WTC11 (cell line): ENCODE measurements around the gene BCAS3. TPM values are rescaled to one million over a fixed set of nuclear protein-coding genes. Genes with fewer than 3 reads are reported as not detected.

Source experiments
- ATAC-seq: fragments of 200-7000 bp; cut with Tn5 transposase; 2 replicates; pipeline ENCODE4 v1.10.0; 2021; ENCODE audit warnings: mild to moderate bottlenecking, moderate library complexity
- CTCF ChIA-PET: fragments of 300-600 bp; sonication (Branson Sonifier 250); formaldehyde crosslinking; loops from one replicate; lab custom pipeline; 2021; ENCODE audit warnings: antibody characterized with exemption; lab: Charles Lee
- POLR2A ChIA-PET: fragments of 350-600 bp; sonication (Branson Sonifier 250); formaldehyde crosslinking; loops from one replicate; lab custom pipeline; 2021; ENCODE audit warnings: antibody characterized with exemption; lab: Charles Lee
- DNase-seq: peaks from one replicate; pipeline ENCODE4 v3.0.0; 2021; ENCODE audit warnings: low spot score
- H3K27ac Mint-ChIP-seq: 2 replicates; pipeline ENCODE4 v1.8.0; 2021; ENCODE audit warnings: mixed read lengths
- H3K27me3 Mint-ChIP-seq: 2 replicates; pipeline ENCODE4 v1.8.0; 2021; ENCODE audit warnings: low read depth, mild to moderate bottlenecking, moderate library complexity, mixed read lengths
- H3K36me3 Mint-ChIP-seq: 2 replicates; pipeline ENCODE4 v1.8.0; 2021; ENCODE audit warnings: mixed read lengths
- H3K4me1 Mint-ChIP-seq: 2 replicates; pipeline ENCODE4 v1.8.0; 2022; ENCODE audit warnings: mixed read lengths
- H3K4me3 Mint-ChIP-seq: 2 replicates; pipeline ENCODE4 v1.8.0; 2021; ENCODE audit warnings: mild to moderate bottlenecking, moderate library complexity, mixed read lengths
- H3K9me3 Mint-ChIP-seq: 2 replicates; pipeline ENCODE4 v1.8.0; 2021; ENCODE audit warnings: mixed read lengths
- CDX4 ChIP-seq: fragments of 250-450 bp; sonication (Bioruptor Pico); IDR thresholded peaks from 2 replicates; pipeline ENCODE4 v1.9.0; 2021; ENCODE audit warnings: moderate library complexity, mild to moderate bottlenecking, inconsistent platforms, borderline replicate concordance
- CREB1 ChIP-seq: sonication (generic); formaldehyde crosslinking; IDR thresholded peaks from 2 replicates; pipeline ENCODE4 v1.8.0; 2023; ENCODE audit warnings: mild to moderate bottlenecking, missing genetic modification reagents
- EMX1 ChIP-seq: fragments of 250-450 bp; sonication (Bioruptor Pico); IDR thresholded peaks from 2 replicates; pipeline ENCODE4 v1.8.0; 2021; ENCODE audit warnings: mild to moderate bottlenecking
- ESRRA ChIP-seq: sonication (generic); formaldehyde crosslinking; IDR thresholded peaks from 2 replicates; pipeline ENCODE4 v1.8.1; 2022; ENCODE audit warnings: mild to moderate bottlenecking, missing genetic modification reagents, borderline replicate concordance
- GABPB1 ChIP-seq: sonication (generic); formaldehyde crosslinking; IDR thresholded peaks from 2 replicates; pipeline ENCODE4 v1.8.1; 2023; ENCODE audit warnings: mild to moderate bottlenecking, missing genetic modification reagents
- HMGA2 ChIP-seq: fragments of 250-450 bp; sonication (Bioruptor Pico); IDR thresholded peaks from 2 replicates; pipeline ENCODE4 v1.4.0; 2021; ENCODE audit warnings: mild to moderate bottlenecking, moderate library complexity
- MAX ChIP-seq: sonication (generic); formaldehyde crosslinking; IDR thresholded peaks from 2 replicates; pipeline ENCODE4 v1.8.0; 2022; ENCODE audit warnings: mild to moderate bottlenecking, missing genetic modification reagents
- NFYB ChIP-seq: sonication (generic); formaldehyde crosslinking; conservative IDR thresholded peaks from 2 replicates; pipeline ENCODE4 v1.8.0; 2022; ENCODE audit warnings: low read depth, missing genetic modification reagents
- PRRX2 ChIP-seq: fragments of 250-450 bp; sonication (Bioruptor Pico); IDR thresholded peaks from 2 replicates; pipeline ENCODE4 v1.8.0; 2021; ENCODE audit warnings: mild to moderate bottlenecking
- RORB ChIP-seq: fragments of 250-450 bp; sonication (Bioruptor Pico); IDR thresholded peaks from 2 replicates; pipeline ENCODE4 v1.9.0; 2021; ENCODE audit warnings: mild to moderate bottlenecking
- SMAD4 ChIP-seq: sonication (generic); formaldehyde crosslinking; IDR thresholded peaks from 2 replicates; pipeline ENCODE4 v1.8.0; 2022; ENCODE audit warnings: mild to moderate bottlenecking, missing genetic modification reagents
- SOX15 ChIP-seq: fragments of 250-450 bp; sonication (Bioruptor Pico); IDR thresholded peaks from 2 replicates; pipeline ENCODE4 v1.9.0; 2021; ENCODE audit warnings: mild to moderate bottlenecking
- SP1 ChIP-seq: sonication (generic); formaldehyde crosslinking; conservative IDR thresholded peaks from 2 replicates; pipeline ENCODE4 v1.8.1; 2022; ENCODE audit warnings: missing genetic modification reagents
- TEAD1 ChIP-seq: sonication (generic); formaldehyde crosslinking; IDR thresholded peaks from 2 replicates; pipeline ENCODE4 v1.8.0; 2022; ENCODE audit warnings: mild to moderate bottlenecking, missing genetic modification reagents
- ZMAT4 ChIP-seq: fragments of 250-450 bp; sonication (Bioruptor Pico); IDR thresholded peaks from 2 replicates; pipeline ENCODE4 v1.9.0; 2021; ENCODE audit warnings: mild to moderate bottlenecking
- ZNF138 ChIP-seq: sonication (generic); formaldehyde crosslinking; conservative IDR thresholded peaks from 2 replicates; pipeline ENCODE4 v1.8.1; 2022; ENCODE audit warnings: mild to moderate bottlenecking, moderate library complexity, missing genetic modification reagents
- ZNF281 ChIP-seq: sonication (generic); formaldehyde crosslinking; IDR thresholded peaks from 2 replicates; pipeline ENCODE4 v1.8.0; 2023; ENCODE audit warnings: mild to moderate bottlenecking, missing genetic modification reagents
- ZSCAN18 ChIP-seq: fragments of 250-450 bp; sonication (Bioruptor Pico); IDR thresholded peaks from 2 replicates; pipeline ENCODE4 v2.1.2; 2022; ENCODE audit warnings: mild to moderate bottlenecking, moderate library complexity
- total RNA-seq: library from RNA; stranded (reverse); gene quantifications from 3 replicates; pipeline ENCODE4 v1.2.3, GENCODE V29; 2021
- TF ChIP-seq, protein P1 (sequence below): sonication (generic); formaldehyde crosslinking; IDR thresholded peaks from 2 replicates; pipeline ENCODE4 v1.8.1; 2023; ENCODE audit warnings: mild to moderate bottlenecking, missing genetic modification reagents
- TF ChIP-seq, protein P2 (sequence below): sonication (generic); formaldehyde crosslinking; IDR thresholded peaks from 2 replicates; pipeline ENCODE4 v1.8.1; 2023; ENCODE audit warnings: mild to moderate bottlenecking, missing genetic modification reagents, moderate library complexity
- TF ChIP-seq, protein P3 (sequence below): fragments of 250-450 bp; sonication (Bioruptor Pico); IDR thresholded peaks from 2 replicates; pipeline ENCODE4 v1.9.0; 2021; ENCODE audit warnings: mild to moderate bottlenecking, borderline replicate concordance

Gene BCAS3
- total RNA-seq, 1 experiment from 2014 or later, result 15.5 TPM

DNA sequence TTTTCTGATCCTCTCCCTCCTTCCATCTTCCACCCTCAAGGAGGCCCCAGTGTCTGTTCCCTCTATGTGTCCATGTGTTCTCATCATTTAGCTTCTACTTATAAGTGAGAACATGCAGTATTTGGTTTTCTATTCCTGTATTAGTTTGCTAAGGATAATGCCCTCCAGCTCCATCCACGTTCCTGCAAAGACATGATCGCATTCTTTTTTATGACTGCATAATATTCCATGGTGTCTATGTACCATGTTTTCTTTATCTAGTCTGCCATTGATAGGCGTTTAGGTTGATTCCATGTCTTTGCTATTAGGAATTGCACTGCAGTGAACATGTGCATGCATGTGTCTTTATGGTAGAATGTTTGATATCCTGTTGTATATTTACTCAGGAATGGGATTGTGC, 275.1 kb downstream of the BCAS3 start:
- H3K36me3 Mint-ChIP-seq, result peaks cover 12% of the 10 kb centered on the region
- TF ChIP-seq HMGA2 (CRISPR knock-in tag) (no peak), RORB (CRISPR knock-in tag) (no peak)
- TF ChIP-seq, protein P1, sequence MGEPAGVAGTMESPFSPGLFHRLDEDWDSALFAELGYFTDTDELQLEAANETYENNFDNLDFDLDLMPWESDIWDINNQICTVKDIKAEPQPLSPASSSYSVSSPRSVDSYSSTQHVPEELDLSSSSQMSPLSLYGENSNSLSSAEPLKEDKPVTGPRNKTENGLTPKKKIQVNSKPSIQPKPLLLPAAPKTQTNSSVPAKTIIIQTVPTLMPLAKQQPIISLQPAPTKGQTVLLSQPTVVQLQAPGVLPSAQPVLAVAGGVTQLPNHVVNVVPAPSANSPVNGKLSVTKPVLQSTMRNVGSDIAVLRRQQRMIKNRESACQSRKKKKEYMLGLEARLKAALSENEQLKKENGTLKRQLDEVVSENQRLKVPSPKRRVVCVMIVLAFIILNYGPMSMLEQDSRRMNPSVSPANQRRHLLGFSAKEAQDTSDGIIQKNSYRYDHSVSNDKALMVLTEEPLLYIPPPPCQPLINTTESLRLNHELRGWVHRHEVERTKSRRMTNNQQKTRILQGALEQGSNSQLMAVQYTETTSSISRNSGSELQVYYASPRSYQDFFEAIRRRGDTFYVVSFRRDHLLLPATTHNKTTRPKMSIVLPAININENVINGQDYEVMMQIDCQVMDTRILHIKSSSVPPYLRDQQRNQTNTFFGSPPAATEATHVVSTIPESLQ, result no peak
- TF ChIP-seq, protein P2, sequence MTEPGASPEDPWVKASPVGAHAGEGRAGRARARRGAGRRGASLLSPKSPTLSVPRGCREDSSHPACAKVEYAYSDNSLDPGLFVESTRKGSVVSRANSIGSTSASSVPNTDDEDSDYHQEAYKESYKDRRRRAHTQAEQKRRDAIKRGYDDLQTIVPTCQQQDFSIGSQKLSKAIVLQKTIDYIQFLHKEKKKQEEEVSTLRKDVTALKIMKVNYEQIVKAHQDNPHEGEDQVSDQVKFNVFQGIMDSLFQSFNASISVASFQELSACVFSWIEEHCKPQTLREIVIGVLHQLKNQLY (CRISPR knock-in tag), result no peak
- ChIA-PET POLR2A (interaction anchor here (0.5 kb wide), 1 partner anchor 1103 kb away, joined by 4 read pairs; no protein-coding TSS in a partner anchor), CTCF (no interaction called here)
- no peak overlapping the region for H3K27ac Mint-ChIP-seq
- H3K4me1 Mint-ChIP-seq, result peaks cover 20% of the 10 kb centered on the region
- no peaks in the 10 kb centered on the region for H3K27me3 Mint-ChIP-seq
- no peak for ATAC-seq
- H3K9me3 Mint-ChIP-seq, result peaks cover 17% of the 10 kb centered on the region
- DNase-seq, result no peak
- H3K4me3 Mint-ChIP-seq, result no peak overlapping the region

DNA sequence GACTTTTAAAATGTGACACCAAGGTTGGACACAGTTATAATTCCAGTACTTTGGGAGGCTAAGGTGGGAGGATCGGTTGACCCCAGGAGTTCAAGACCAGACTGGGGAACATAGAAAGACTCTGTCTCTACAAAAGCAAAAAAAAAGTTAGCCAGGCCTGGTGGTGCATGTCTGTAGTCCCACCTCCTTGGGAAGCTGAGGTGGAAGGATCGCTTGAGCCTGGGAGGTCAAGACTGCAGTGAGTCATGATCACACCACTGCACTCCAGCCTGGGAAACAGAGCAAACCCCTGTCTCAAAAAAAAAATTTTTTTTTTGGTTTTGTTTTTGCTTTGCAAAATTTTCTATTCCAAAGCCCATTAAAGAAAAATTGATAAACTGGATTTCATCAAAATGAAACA, 281.4 kb downstream of the BCAS3 start:
- Mint-ChIP-seq H3K4me3 (no peak overlapping the region), H3K27me3 (no peaks in the 10 kb centered on the region), H3K27ac (no peak overlapping the region), H3K9me3 (peaks cover 19% of the 10 kb centered on the region), H3K4me1 (peaks cover 20% of the 10 kb centered on the region), H3K36me3 (peaks cover 12% of the 10 kb centered on the region)
- ATAC-seq (no peak), DNase-seq (no peak)
- CTCF ChIA-PET, result no interaction called here
- POLR2A ChIA-PET, result no interaction called here
- no peak for TF ChIP-seq ESRRA (CRISPR knock-in tag)
- TF ChIP-seq, protein P3, sequence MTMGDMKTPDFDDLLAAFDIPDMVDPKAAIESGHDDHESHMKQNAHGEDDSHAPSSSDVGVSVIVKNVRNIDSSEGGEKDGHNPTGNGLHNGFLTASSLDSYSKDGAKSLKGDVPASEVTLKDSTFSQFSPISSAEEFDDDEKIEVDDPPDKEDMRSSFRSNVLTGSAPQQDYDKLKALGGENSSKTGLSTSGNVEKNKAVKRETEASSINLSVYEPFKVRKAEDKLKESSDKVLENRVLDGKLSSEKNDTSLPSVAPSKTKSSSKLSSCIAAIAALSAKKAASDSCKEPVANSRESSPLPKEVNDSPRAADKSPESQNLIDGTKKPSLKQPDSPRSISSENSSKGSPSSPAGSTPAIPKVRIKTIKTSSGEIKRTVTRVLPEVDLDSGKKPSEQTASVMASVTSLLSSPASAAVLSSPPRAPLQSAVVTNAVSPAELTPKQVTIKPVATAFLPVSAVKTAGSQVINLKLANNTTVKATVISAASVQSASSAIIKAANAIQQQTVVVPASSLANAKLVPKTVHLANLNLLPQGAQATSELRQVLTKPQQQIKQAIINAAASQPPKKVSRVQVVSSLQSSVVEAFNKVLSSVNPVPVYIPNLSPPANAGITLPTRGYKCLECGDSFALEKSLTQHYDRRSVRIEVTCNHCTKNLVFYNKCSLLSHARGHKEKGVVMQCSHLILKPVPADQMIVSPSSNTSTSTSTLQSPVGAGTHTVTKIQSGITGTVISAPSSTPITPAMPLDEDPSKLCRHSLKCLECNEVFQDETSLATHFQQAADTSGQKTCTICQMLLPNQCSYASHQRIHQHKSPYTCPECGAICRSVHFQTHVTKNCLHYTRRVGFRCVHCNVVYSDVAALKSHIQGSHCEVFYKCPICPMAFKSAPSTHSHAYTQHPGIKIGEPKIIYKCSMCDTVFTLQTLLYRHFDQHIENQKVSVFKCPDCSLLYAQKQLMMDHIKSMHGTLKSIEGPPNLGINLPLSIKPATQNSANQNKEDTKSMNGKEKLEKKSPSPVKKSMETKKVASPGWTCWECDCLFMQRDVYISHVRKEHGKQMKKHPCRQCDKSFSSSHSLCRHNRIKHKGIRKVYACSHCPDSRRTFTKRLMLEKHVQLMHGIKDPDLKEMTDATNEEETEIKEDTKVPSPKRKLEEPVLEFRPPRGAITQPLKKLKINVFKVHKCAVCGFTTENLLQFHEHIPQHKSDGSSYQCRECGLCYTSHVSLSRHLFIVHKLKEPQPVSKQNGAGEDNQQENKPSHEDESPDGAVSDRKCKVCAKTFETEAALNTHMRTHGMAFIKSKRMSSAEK (CRISPR knock-in tag), result no peak
- TF ChIP-seq ZSCAN18 (CRISPR knock-in tag), result no peak
- no peak for TF ChIP-seq MAX (CRISPR knock-in tag)
- no peak for TF ChIP-seq CDX4 (CRISPR knock-in tag)
- no peak for TF ChIP-seq SP1 (CRISPR knock-in tag)
- no peak for TF ChIP-seq SMAD4 (CRISPR knock-in tag)

- DNase-seq (no peak), ATAC-seq (no peak)
- ChIA-PET CTCF (no interaction called here), POLR2A (no interaction called here)
- Mint-ChIP-seq H3K36me3 (peaks cover 10% of the 10 kb centered on the region), H3K4me3 (no peak overlapping the region), H3K27ac (no peak overlapping the region), H3K9me3 (peaks cover 20% of the 10 kb centered on the region), H3K4me1 (peaks cover 20% of the 10 kb centered on the region), H3K27me3 (no peaks in the 10 kb centered on the region)
- no peak for TF ChIP-seq PRRX2 (CRISPR knock-in tag)
- TF ChIP-seq ZMAT4 (CRISPR knock-in tag), result no peak
- TF ChIP-seq ZNF138 (CRISPR knock-in tag), result no peak
- no peak for TF ChIP-seq TEAD1 (CRISPR knock-in tag)
- no peak for TF ChIP-seq GABPB1
- no peak for TF ChIP-seq NFYB (CRISPR knock-in tag)
- TF ChIP-seq CREB1 (CRISPR knock-in tag), result no peak
- TF ChIP-seq EMX1 (CRISPR knock-in tag), result no peak
- TF ChIP-seq ZNF281 (CRISPR knock-in tag), result no peak
- no peak for TF ChIP-seq SOX15
These were observed 282.0 kb downstream of the BCAS3 start for GRCh38 chr17:60959696-60960095.
